Measurements from ENCODE around the gene UST.

The UST gene

GRCh38 chr6:148808786-148809304, 62.0 kb downstream of the UST start:
- DNase-seq = no peak

GRCh38 chr6:148811459-148811858, 64.6 kb downstream of the UST start:
- no peak for DNase-seq

- no peak for DNase-seq
Measured at GRCh38 chr6:148814082-148814790, 67.4 kb downstream of the UST start.

- DNase-seq = no peak
Measured at GRCh38 chr6:148814869-148815268, 68.0 kb downstream of the UST start.

GRCh38 chr6:148816117-148816516, 69.3 kb downstream of the UST start:
- no peak for DNase-seq

- no peak for DNase-seq
Measured at GRCh38 chr6:148817689-148818088, 70.9 kb downstream of the UST start.

GRCh38 chr6:148818939-148819575, 72.2 kb downstream of the UST start:
- DNase-seq = no peak

- no peak for DNase-seq
Measured at GRCh38 chr6:148819852-148820251, 73.0 kb downstream of the UST start.

- no peak for DNase-seq
Measured at GRCh38 chr6:148822819-148823218, 76.0 kb downstream of the UST start.

- no peak for DNase-seq
Measured at GRCh38 chr6:148824291-148824690, 77.5 kb downstream of the UST start.

- no peak for DNase-seq
Measured at GRCh38 chr6:148824960-148825359, 78.1 kb downstream of the UST start.

- DNase-seq = no peak
Measured at GRCh38 chr6:148825492-148825891, 78.7 kb downstream of the UST start.

GRCh38 chr6:148827416-148828045, 80.7 kb downstream of the UST start:
- DNase-seq = no peak

- no peak for DNase-seq
Measured at GRCh38 chr6:148828047-148828446, 81.2 kb downstream of the UST start.

- no peak for DNase-seq
Measured at GRCh38 chr6:148829415-148830101, 82.7 kb downstream of the UST start.

- DNase-seq = no peak
Measured at GRCh38 chr6:148830614-148831013, 83.8 kb downstream of the UST start.

- no peak for DNase-seq
Measured at GRCh38 chr6:148831064-148831463, 84.2 kb downstream of the UST start.

- no peak for DNase-seq
Measured at GRCh38 chr6:148831531-148831930, 84.7 kb downstream of the UST start.

- no peak for DNase-seq
Measured at GRCh38 chr6:148835920-148836441, 89.2 kb downstream of the UST start.

- DNase-seq = no peak
Measured at GRCh38 chr6:148836751-148837150, 89.9 kb downstream of the UST start.

- no peak for DNase-seq
Measured at GRCh38 chr6:148837941-148838340, 91.1 kb downstream of the UST start.

- DNase-seq = no peak
Measured at GRCh38 chr6:148839044-148839443, 92.2 kb downstream of the UST start.

- DNase-seq = no peak
Measured at GRCh38 chr6:148840256-148840655, 93.4 kb downstream of the UST start.

Data from NCI-H1436 (cell line).